Gastrocnemius medialis (tissue), 4 donors: ENCODE data around the gene CPLANE1.

Source experiments
- CTCF ChIP-seq, 5 experiments: fragments of 450-650 bp in 3 of 5; fragments of 200-600 bp in 2 of 5; sonication (generic) in 2 of 5; IDR thresholded peaks in 4 of 5; conservative IDR thresholded peaks in 1 of 5; 1 replicate in 4 of 5; 2 replicates in 1 of 5; pipeline ENCODE4 v1.5.1; 2016 to 2019; ENCODE audit warnings: antibody characterized with exemption in 5 of 5, mild to moderate bottlenecking in 3 of 5, moderate library complexity in 3 of 5
- POLR2A ChIP-seq, 2 donors: fragments of 450-650 bp; IDR thresholded peaks; one replicate each; pipeline ENCODE4 v1.6.1; 2017; ENCODE audit warnings: antibody characterized with exemption in 2 of 2, mild to moderate bottlenecking in 2 of 2, moderate library complexity in 2 of 2

GRCh38 chr5:37255774-37256358, 6.7 kb upstream of the CPLANE1 start:
- no peak for TF ChIP-seq POLR2A (IDR thresholded peaks at IDR 0.05)
- no peak for TF ChIP-seq CTCF (IDR thresholded peaks at IDR 0.05 in 4 of 5, conservative IDR thresholded peaks at IDR 0.05 in 1 of 5)
